NCI-H2196 treated with DMSO at 0.1 percent for 48 hours (cell line): Measurements from ENCODE around the gene ANKDD1B.
"Not testable (repeated sequence)": the region's sequence is repeated elsewhere in the genome, so short reads cannot be mapped to it uniquely, and the experiment has no call there.

Experiments used
- DNase-seq: peaks from one replicate; lab custom pipeline; 2025; ENCODE audit not compliant: unreplicated experiment; lab: John Stamatoyannopoulos, UW

The ANKDD1B gene

DNA sequence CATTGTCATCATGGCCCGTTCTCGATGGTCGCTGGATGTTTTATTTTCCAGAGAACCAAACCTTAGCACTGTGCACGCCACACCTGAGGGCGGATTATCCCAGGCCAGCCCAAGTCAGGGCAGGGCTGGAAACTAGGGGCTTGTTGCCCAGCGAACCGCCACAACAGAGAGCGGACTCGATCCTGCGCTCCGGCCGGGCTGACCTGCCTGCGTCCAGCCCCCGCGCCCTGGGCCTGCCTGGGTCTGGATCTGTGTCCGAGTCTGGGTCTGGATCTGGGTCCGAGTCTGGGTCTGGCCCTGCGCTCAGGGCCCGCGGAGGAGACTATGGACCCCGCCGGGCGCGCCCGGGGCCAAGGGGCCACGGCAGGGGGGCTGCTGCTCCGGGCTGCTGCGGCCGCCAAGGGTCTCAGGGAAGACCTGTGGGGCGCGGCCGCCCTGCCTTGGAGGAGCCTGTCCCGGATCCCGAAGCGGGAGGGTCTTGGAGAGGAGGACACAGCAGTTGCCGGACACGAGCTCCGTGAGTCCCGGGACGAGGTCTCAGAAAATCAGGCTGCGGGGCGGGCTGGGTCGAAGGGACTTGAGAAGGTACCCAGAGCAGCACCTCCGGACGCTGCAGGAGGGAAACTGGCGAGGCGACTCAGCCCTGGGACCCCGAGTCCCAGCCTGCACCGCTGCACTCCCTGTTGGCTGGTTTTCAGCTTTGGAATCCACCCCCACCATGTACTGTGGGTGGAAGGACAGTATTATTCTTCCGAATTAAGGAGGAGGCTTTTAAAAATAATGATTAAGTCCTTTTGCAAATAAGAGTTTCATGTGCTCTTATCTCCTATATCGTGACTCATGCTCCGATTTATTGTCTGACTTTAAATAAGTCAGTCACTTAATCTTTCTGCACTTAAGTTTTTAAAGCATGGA is at the start of gene ANKDD1B:
Gene ANKDD1B, plus strand, starts transcription at position 143 of the 915 bp plus-strand sequence. Its CDS starts 182 bp downstream, at position 325.
- DNase-seq: no peak

DNA sequence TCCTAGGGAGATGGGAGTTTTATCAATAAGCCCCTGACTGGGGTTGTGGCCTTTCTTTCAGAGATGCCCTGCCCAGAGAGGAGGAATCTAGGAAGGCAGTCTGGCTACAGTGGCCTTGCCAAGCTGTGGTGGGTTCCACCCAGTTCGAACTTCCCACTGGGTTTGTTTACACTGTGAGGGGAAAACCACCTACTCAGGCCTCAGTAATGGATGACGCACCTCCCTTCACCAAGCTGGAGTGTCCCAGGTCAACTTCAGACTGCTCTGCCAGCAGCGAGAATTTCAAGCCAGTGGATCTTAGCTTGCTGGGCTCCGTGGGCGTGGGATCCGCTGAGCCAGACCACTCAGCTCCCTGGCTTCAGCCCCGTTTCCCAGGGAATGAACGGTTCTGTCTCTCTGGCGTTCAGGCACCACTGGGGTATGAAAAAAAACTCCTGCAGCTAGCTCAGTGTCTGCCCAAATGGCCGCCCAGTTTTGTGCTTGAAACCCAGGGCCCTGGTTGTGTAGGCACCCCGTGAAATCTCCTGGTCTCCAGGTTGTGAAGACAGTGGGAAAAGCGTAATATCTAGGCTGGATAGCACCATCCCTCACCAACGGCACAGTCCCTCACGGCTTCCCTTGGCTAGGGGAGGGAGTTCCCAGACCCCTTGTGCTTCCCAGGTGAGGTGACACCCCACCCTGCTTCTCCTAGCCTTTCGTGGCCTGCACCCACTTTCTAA is 45.1 kb upstream of the ANKDD1B start:
- not testable (repeated sequence) for DNase-seq

DNA sequence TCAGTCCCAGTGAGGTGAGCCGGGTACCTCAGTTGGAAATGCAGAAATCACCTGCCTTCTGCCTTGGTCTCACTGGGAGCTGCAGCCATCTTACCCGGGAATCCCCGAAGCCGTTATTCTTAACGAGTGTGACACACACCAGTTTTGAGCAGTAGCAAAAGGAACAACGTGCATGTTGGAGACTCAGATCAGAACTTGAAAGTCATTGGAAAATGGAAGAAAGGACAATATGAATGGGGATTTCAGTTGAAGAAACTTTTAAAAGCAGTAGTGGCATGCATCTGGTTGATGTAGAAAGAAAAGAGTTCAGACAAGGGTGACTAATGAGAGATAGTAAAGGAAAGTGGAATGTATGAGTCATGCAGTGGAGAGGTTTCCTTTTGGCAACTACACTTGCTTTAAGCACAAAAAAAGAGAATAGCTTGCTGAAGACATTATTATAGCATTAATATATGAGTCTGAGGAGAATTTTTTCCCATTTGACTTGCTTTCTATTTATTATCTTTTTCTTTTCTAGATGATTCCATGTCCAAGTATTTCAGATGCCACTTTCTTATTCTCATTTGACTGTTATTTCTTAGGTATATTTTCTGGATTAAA is 44.4 kb upstream of the ANKDD1B start:
- no peak for DNase-seq

DNA sequence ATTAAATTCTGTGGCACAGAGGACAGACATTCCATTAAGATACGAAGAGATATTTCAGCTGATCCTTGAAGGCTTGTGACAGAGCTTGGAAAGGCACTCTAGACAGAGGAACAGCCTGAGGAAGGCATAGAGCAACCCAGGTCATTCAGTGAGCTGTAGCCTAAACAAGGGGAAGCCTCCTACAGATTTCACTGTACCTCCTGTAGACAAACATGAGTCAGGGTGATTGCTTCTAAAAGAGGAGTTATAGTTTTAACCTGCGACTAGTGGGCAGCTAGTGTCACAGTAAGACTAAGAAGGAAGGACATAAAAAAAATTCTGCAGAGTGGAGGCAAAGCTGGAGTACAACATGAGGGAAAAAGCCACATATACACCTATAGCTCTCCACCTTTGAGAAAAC is 43.5 kb upstream of the ANKDD1B start:
- DNase-seq: no peak

DNA sequence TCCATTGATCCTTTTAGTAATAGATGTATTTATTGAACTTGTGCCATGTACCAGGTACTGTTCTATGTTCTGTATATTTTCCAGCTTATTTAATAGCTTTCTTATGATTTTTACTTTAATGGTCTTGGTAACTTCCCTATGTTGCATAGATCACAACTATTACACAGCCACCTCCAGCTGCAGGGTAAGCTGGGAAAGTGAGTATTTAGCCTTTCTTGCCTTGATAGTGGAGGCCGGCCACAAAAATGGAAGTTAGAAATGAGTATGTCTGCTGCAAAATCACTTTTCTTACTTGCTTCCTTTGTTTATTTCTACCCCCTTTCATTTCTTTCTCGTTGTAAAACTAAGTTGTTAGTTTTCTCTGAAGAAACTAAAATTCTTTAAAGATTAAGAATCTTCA is 43.1 kb upstream of the ANKDD1B start:
- no peak for DNase-seq

DNA sequence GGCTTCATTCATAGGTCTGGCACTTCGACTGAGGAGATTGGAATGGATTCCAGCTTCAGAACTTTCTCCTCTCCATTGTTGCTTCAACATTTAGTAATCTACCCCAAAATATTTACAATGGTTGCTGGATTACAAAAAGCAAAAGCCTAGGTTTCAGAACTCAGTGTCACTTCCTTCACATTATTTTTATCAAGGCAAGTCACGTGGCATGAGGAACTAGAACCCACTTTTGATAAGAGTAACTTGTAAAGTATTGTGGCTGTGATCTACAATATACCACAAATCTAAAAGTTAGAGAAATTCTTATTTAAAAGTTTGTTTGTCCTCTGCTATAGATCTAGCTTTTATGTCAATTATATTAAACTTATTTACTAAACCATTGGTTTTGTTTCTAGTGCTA is 39.7 kb upstream of the ANKDD1B start:
- DNase-seq: no peak

DNA sequence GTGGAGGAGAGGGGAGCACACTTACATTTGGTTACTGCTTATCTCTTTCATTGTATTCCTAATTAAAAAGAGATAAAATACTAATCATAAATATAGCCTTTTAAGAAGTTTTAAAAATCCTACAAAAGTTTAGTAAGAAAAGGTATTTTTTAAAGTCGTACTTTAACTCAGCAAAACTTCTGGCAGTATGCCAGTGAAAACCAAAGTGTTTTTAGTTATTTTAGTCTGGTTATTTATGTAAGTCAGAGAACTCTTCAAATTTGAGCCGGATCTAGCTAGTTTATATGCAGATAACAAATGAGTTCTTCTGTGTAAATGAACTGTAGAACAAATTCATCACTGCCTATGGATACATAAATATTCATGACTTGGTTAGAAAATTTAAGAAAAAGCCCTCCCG is 36.5 kb upstream of the ANKDD1B start:
- DNase-seq: no peak

DNA sequence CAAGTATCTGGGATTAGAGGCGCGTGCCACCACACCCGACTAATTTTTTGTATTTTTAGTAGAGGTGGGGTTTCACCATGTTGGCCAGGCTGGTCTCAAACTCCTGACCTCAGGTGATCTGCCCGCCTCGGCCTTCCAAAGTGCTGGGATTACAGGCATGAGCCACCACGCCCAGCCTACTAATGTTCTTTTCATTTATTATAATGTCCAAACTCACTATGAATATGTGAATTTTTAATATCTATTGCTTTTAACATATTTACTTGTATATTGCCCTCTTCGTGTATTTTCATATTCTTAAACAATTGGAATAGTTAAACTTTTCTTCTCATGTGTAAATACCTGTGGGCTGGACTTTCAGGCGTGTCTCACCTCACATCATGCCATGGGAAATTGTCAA is 33.0 kb upstream of the ANKDD1B start:
- not testable (repeated sequence) for DNase-seq

DNA sequence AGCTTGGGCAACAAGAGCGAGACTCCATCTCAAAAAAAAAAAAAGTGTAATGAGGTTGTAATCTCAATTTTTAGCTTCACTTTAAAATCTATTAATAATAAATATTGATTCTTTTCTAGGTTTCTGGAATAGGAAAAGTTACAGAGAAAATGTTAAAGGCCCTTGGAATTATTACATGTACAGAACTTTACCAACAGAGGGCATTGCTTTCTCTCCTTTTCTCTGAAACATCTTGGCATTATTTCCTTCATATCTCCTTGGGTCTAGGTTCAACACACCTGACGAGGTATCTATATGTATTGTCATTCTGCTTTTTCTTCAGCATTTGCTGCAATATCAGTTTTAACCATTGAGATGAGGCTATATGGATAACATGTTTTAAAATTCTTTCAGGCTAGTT is 26.6 kb upstream of the ANKDD1B start:
- no peak for DNase-seq

DNA sequence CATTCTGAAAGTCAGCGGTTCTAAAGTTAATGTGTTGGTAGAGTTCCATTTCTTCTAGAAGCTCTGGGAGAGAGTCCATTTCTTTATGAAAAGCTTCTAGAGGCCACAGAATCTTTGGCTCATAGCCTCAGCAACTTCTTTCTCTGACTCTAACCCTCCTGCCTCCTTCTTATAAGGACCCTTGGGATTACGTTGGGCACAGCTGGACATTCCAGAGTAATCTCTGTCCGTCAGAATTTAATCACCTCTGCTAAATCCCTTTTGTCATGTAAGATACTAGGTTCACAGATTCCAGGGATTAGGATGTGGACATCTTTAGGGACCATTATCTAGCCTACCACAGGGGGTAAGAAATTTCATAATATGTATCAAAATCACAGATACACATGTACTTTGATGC is 22.6 kb upstream of the ANKDD1B start:
- DNase-seq: no peak

DNA sequence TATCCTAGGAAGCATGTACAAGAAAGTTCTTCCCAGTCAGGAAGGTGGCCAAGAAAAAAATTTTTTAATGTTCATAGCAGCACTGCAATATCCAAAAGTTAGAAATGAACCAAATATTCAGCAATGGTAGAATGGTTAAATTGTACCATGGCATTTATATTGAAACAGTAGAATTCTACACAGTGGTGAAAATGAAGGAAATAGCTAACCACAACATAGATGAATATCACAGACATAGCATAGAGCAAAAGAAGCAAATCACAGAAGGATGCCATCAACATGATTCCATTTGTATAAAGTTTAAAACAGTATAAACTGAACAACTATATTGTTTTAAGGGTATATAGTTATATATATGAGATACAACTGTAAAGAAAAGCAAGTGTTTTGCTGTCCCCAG is 10.7 kb upstream of the ANKDD1B start:
- no peak for DNase-seq

DNA sequence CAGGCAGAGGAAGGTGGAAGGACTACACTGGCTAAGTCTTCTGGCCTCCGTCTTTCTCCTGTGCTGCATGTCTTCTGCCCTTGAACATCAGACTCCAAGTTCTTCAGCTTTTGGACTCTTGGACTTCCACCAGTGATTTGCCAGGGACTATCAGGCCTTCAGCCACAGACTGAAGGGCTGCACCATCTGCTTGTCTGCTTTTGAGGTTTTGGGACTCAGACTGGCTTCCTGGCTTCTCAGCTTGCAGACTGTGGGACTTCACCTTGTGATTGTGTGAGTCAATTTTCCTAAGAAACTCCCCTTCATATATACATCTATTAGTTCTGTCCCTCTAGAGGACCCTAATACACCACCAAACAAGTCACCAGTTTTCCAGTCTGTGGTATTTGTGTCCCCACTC is 9.7 kb upstream of the ANKDD1B start:
- DNase-seq: no peak

DNA sequence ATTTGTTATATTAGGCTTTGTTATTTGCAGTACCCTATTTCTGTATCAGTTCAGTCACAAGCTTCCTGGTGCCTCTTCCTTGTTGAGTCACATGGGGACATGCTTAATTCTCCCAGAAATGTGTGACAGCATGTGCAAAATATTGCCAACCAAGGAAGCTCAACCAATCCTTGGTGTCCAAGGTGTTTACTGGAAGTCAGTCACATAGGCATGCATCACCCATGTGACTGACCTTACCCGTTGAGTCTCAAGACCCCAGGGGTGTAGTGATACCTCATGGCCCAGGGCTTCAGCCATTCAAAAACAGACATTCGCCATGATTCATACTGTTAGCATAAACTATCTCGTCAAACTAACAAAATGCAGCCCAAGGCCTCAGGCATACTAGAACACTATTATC is 9.3 kb upstream of the ANKDD1B start:
- DNase-seq: no peak

DNA sequence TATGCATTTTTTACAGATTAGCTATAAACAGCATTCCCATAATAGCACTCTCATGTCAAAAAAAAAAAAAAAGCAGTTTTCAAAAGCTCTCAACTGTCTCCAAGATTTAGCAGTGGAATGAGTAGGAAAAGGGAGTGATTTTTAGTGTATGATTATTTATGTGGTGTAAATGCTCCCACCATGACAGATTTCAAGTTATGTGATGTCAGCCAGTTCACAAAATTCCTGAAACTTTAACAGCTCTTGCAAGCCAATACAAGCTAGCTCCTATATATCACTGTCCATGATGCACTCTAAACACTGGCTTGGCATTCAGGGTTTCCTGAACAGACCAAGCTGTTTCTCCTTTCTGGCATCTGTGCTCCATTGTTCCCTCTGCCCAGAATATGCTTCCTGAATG is 7.9 kb upstream of the ANKDD1B start:
- DNase-seq: no peak

DNA sequence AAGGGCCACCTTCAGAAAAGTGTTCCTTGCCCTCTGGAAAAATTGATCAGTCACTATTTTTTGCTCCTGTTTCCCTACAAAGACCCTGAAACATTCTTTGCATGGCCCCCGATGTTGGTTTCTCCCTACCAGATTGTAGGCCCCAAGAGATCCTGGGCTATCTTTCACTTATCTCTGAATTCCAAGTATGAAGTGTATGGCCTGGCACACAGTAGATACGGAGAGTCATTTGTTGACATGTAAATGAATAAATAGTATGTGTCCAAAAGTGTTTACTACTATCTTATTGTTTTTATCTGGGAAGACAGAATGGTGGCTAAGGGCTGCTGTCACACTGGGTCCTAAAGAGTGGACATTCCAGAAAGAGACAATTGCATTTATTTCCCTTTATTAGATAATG is 7.4 kb upstream of the ANKDD1B start:
- DNase-seq: no peak

DNA sequence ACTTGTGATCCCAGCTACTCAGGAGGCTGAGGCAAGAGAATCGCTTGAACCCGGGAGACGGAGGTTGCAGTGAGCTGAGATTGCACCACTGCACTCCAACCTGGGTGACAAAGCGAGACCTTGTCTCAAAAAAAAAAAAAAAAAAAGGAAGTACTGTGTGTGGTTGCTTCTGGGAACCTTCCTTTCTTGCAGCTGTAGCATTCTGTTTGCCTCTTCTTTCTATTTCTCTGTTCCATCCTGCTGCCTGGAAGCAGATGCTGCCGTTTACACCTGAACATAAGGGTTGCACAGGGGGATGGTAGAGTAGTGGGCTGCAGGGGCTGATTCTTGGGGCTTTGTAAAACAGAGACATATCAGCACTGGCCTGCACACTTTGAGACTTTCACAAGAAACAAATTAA is 3.9 kb upstream of the ANKDD1B start:
- DNase-seq: not testable (repeated sequence)

DNA sequence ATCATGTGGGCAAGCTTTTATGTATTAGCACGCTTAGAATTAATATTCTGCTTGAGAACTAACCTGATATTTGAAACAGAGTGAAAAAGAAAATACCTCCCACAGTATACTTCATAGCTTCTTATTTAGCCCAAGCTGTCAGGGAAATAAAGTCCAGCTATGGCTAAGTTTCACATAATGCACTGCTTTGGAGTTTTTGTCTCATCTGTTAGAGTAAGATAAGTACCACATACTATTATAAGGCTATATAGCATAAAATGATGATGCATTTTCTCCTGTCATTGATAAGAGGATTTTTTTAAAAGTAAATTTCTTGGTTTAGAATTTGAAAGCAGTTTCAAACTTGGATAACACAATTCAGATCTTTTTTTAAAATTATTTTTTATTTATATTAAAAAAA is 2.4 kb upstream of the ANKDD1B start:
- no peak for DNase-seq

DNA sequence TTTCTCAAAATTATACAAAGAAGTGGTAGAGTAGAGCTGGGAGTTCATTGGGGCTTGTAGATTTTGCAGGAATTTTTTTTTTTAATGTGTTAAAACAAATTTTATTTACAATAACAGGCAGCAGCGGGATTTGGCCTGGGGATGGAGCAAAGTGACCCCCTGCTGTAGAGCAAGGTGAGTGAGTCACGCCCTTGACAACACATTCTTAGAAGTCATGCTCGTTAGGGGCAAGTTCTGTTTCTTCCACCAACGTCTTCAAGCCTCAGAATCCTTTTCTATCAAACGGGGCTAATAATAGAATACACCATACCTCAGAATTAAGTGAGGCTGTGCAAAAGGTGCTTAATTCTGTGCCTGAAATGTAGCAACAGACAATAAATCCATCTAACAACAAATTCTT is 1.1 kb upstream of the ANKDD1B start:
- DNase-seq: no peak

DNA sequence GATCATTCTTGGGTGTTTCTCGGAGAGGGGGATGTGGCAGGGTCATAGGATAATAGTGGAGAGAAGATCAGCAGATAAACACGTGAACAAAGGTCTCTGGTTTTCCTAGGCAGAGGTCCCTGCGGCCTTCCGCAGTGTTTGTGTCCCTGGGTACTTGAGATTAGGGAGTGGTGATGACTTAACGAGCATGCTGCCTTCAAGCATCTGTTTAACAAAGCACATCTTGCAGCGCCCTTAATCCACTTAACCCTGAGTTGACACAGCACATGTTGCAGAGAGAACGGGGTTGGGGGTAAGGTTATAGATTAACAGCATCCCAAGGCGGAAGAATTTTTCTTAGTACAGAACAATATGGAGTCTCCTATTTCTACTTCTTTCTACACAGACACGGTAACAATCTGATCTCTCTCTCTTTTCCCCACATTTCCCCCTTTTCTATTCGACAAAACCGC is 368 bp upstream of the ANKDD1B start:
- not testable (repeated sequence) for DNase-seq

DNA sequence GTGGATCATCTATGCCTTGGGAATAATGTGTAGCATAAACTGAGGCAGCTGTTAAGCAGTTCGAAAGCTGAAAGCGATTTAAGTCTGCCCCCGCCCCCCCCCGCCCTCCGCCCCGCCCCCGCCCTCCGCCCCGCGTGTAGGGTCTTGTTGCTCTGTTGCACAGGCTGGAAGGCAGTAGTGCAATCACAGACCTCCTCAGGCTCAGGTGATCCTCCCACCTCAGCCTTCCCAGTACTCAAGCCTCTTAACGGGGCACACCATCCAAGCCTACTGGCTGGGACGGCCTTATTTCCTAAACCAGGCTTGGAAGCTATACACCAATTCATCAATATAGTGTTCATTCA is 945 bp downstream of the ANKDD1B start:
- no peak for DNase-seq

DNA sequence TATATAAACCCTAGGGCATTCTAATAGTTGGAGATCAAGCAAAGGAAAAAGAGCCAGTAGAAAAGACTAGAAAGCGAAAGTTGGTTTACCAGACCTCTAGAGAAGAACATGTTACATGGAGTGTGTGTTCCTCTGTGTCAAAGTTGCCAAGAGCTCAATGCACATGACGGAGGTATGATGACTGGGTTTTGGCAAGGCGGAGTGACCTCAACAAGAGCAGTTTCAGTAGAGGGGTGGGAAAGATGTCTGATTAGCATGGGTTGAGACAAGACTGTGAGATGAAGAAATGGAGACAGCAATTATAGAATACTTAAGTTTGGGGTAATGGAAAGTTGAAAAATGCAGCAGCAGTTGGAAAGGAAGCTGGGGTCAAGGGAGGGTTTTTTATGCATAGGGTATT is 1.6 kb downstream of the ANKDD1B start:
- no peak for DNase-seq

DNA sequence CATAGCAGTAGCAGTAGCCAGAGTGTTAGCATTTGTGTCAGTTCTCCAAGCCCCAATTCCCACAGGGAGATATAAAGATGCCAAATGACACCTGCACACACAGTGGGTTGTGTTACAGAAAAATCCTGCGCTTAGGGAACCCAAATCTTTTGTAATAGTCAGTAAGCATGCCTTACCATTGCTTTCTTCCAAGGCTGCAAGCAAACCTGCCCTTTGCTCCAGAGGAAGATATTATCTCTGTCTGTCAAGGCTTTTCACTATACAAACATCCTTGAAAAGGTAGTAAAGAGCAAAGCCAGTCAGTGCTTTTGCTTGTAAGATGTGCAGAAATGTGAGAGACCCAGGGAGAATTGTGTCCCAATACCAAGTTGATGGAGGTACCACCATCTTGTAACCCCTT is 2.9 kb downstream of the ANKDD1B start:
- DNase-seq: no peak
